HCT116 (cell line): ENCODE measurements around the gene UNC93B1. TPM values are rescaled to one million over a fixed set of nuclear protein-coding genes. Genes with fewer than 3 reads are reported as not detected.

Source experiments
- ATAC-seq: fragments of 200-7000 bp; cut with Tn5 transposase; 2 replicates; pipeline ENCODE4 v1.9.1; 2020; ENCODE audit warnings: mild to moderate bottlenecking, moderate library complexity
- BruUV-seq: library from RNA; stranded (reverse); fragments of 400-500 nt; replicated peaks from 2 replicates; lab custom pipeline; 2021; lab: Mats Ljungman, UMichigan
- CTCF ChIA-PET: fragments of 300-600 bp; sonication (Branson Sonifier 250); formaldehyde crosslinking; loops from one replicate; lab custom pipeline; 2021; ENCODE audit warnings: antibody characterized with exemption; lab: Charles Lee
- POLR2A ChIA-PET: fragments of 300-600, 350-600 bp; sonication (Branson Sonifier 250); formaldehyde crosslinking; loops from one replicate; lab custom pipeline; 2021; ENCODE audit warnings: antibody characterized with exemption; lab: Charles Lee
- RAD21 ChIA-PET, 2 experiments: fragments of 300-600 bp; sonication (Branson Sonifier 250); formaldehyde crosslinking; loops; one replicate each; lab custom pipeline; 2023; ENCODE audit warnings: low total read pairs in 2 of 2; ENCODE audit not compliant: uncharacterized antibody in 2 of 2, unreplicated experiment in 2 of 2, low non-redundant PET in 1 of 2; lab: Charles Lee
- DNase-seq: peaks from one replicate; pipeline ENCODE4 v3.0.0-alpha.2; 2010; ENCODE audit warnings: low read depth, low spot score
- H2AFZ ChIP-seq: fragments of 200-600 bp; shearing (Covaris generic), sonication (generic); 2 replicates; pipeline ENCODE4 v1.6.1; 2017; ENCODE audit warnings: low read depth, mixed run types, mixed read lengths, antibody characterized with exemption, low read length; ENCODE audit not compliant: poor library complexity, severe bottlenecking
- H3K27ac ChIP-seq: 2 replicates; pipeline ENCODE4 v1.5.1; 2012; ENCODE audit warnings: low read depth, low read length
- H3K27me3 ChIP-seq: fragments of 200-600 bp; sonication (generic); 2 replicates; pipeline ENCODE4 v1.6.1; 2016; ENCODE audit warnings: mixed run types, low read length, mixed read lengths; ENCODE audit not compliant: insufficient read depth
- H3K36me3 ChIP-seq, 2 experiments: fragments of 200-500 bp in 1 of 2; fragments of 200-600 bp in 1 of 2; sonication (Bioruptor generic) in 1 of 2; sonication (generic) in 1 of 2; 2 replicates each; pipeline versions ENCODE4 v1.5.1 to v1.6.1; 2014 to 2016; ENCODE audit warnings: low read length in 2 of 2, inconsistent platforms in 1 of 2, mixed read lengths in 1 of 2, mixed run types in 1 of 2; ENCODE audit not compliant: insufficient read depth in 2 of 2, control insufficient read depth in 1 of 2
- H3K4me1 ChIP-seq, 2 experiments: fragments of 200-600 bp in 1 of 2; sonication (generic) in 1 of 2; 2 replicates each; pipeline versions ENCODE4 v1.5.1 to v1.6.1; 2012 to 2017; ENCODE audit warnings: low read length in 2 of 2, inconsistent platforms in 1 of 2, mild to moderate bottlenecking in 1 of 2, mixed read lengths in 1 of 2, mixed run types in 1 of 2, moderate library complexity in 1 of 2; ENCODE audit not compliant: insufficient read depth in 2 of 2, control insufficient read depth in 1 of 2
- H3K4me2 ChIP-seq: fragments of 200-600 bp; sonication (generic); 2 replicates; pipeline ENCODE4 v1.6.1; 2017; ENCODE audit warnings: mixed run types, low read length, mixed read lengths
- H3K4me3 ChIP-seq, 2 experiments: fragments of 200-600 bp in 1 of 2; sonication (generic) in 1 of 2; replicated peaks in 1 of 2; 2 replicates each; pipeline ENCODE4 v1.5.1; 2011 to 2016; ENCODE audit warnings: low read length in 2 of 2, control low read depth in 1 of 2, low read depth in 1 of 2, mild to moderate bottlenecking in 1 of 2, mixed read lengths in 1 of 2, mixed run types in 1 of 2
- H3K79me2 ChIP-seq: fragments of 200-600 bp; sonication (generic); 2 replicates; pipeline ENCODE4 v1.6.1; 2017; ENCODE audit warnings: mild to moderate bottlenecking, mixed run types, low read length, moderate library complexity, mixed read lengths; ENCODE audit not compliant: insufficient read depth
- H3K9ac ChIP-seq: fragments of 200-600 bp; sonication (generic); 2 replicates; pipeline ENCODE4 v1.6.1; 2016; ENCODE audit warnings: low read length, mixed read lengths
- H3K9me2 ChIP-seq: fragments of 200-600 bp; sonication (generic), shearing (Covaris generic); 2 replicates; pipeline ENCODE4 v1.6.1; 2017; ENCODE audit warnings: mixed run types, mild to moderate bottlenecking, moderate library complexity; ENCODE audit not compliant: insufficient read depth
- H3K9me3 ChIP-seq, 2 experiments: fragments of 200-500 bp in 1 of 2; fragments of 200-600 bp in 1 of 2; sonication (Bioruptor generic) in 1 of 2; sonication (generic) in 1 of 2; 2 replicates each; pipeline ENCODE4 v1.6.1; 2014 to 2017; ENCODE audit warnings: low read length in 2 of 2, mixed read lengths in 2 of 2, inconsistent platforms in 1 of 2, low read depth in 1 of 2, mild to moderate bottlenecking in 1 of 2, mixed run types in 1 of 2, moderate library complexity in 1 of 2; ENCODE audit not compliant: control insufficient read depth in 1 of 2, insufficient read depth in 1 of 2
- H4K20me1 ChIP-seq: fragments of 200-600 bp; sonication (generic), shearing (Covaris generic); 2 replicates; pipeline ENCODE4 v1.6.1; 2017; ENCODE audit warnings: mixed run types, mild to moderate bottlenecking, moderate library complexity; ENCODE audit not compliant: insufficient read depth
- CBX3 ChIP-seq: IDR thresholded peaks from 2 replicates; pipeline ENCODE4 v1.6.1; 2012; ENCODE audit warnings: low read depth
- CTCF ChIP-seq, 3 experiments: fragments of 200-600 bp in 1 of 3; sonication (generic) in 1 of 3; IDR thresholded peaks in 2 of 3; conservative IDR thresholded peaks in 1 of 3; 2 replicates each; pipeline ENCODE4 v1.5.1; 2012 to 2017; ENCODE audit warnings: low read depth in 2 of 3, low read length in 2 of 3, antibody characterized with exemption in 1 of 3, borderline replicate concordance in 1 of 3, control low read depth in 1 of 3, mild to moderate bottlenecking in 1 of 3, mixed read lengths in 1 of 3, mixed run types in 1 of 3, moderate library complexity in 1 of 3; ENCODE audit not compliant: insufficient read depth in 1 of 3
- EZH2 ChIP-seq: fragments of 200-600 bp; sonication (generic); IDR thresholded peaks from 2 replicates; pipeline ENCODE4 v1.6.1; 2017; ENCODE audit warnings: antibody characterized with exemption, mixed run types
- EZH2phosphoT487 ChIP-seq: fragments of 200-600 bp; IDR thresholded peaks from 2 replicates; pipeline ENCODE4 v1.6.1; 2018; ENCODE audit warnings: antibody characterized with exemption, borderline replicate concordance
- FOSL1 ChIP-seq: IDR thresholded peaks from 2 replicates; pipeline ENCODE4 v1.6.1; 2012; ENCODE audit warnings: low read depth
- JUND ChIP-seq: IDR thresholded peaks from 2 replicates; pipeline ENCODE4 v1.6.1; 2012
- MAX ChIP-seq: IDR thresholded peaks from 2 replicates; pipeline ENCODE4 v1.6.1; 2012
- POLR2A ChIP-seq: IDR thresholded peaks from 2 replicates; pipeline ENCODE4 v1.7.0; 2011; ENCODE audit warnings: borderline replicate concordance; ENCODE audit not compliant: insufficient read depth, insufficient read length; ENCODE audit errors: extremely low read depth
- POLR2AphosphoS5 ChIP-seq: IDR thresholded peaks from 2 replicates; pipeline ENCODE4 v1.6.1; 2011; ENCODE audit warnings: mild to moderate bottlenecking, low read depth, low read length, moderate library complexity
- RAD21 ChIP-seq: IDR thresholded peaks from 2 replicates; pipeline ENCODE4 v1.6.1; 2012; ENCODE audit warnings: low read depth, mild to moderate bottlenecking
- REST ChIP-seq: IDR thresholded peaks from 2 replicates; pipeline ENCODE4 v1.6.1; 2012; ENCODE audit warnings: low read depth
- SIN3A ChIP-seq: IDR thresholded peaks from 2 replicates; pipeline ENCODE4 v1.6.1; 2012; ENCODE audit warnings: low read depth
- SRF ChIP-seq: IDR thresholded peaks from 2 replicates; pipeline ENCODE4 v1.6.1; 2012; ENCODE audit warnings: low read depth
- TCF7L2 ChIP-seq: IDR thresholded peaks from 2 replicates; pipeline ENCODE4 v1.7.0; 2011; ENCODE audit warnings: borderline replicate concordance, inconsistent platforms; ENCODE audit not compliant: insufficient read depth, insufficient read length; ENCODE audit errors: extremely low read depth
- YY1 ChIP-seq: IDR thresholded peaks from 2 replicates; pipeline ENCODE4 v1.6.1; 2011; ENCODE audit warnings: low read length, low read depth, moderate library complexity, mild to moderate bottlenecking; ENCODE audit not compliant: insufficient replicate concordance; ENCODE audit errors: extremely low read depth
- ZBTB33 ChIP-seq: IDR thresholded peaks from 2 replicates; pipeline ENCODE4 v1.6.1; 2011; ENCODE audit warnings: mild to moderate bottlenecking, low read length, moderate library complexity; ENCODE audit not compliant: insufficient replicate concordance; ENCODE audit errors: extremely low read depth
- ZFX ChIP-seq: fragments of 450-650 bp; IDR thresholded peaks from 2 replicates; pipeline ENCODE4 v1.6.1; 2017
- intact Hi-C: fragments of 100-400 bp; cut with micrococcal nuclease; formaldehyde crosslinking; loops from 2 replicates; pipeline ENCODE4 v1.10.0; 2022
- total RNA-seq: library from RNA; stranded (reverse); gene quantifications from one replicate; pipeline ENCODE4 v1.2.1, GENCODE V29; 2021; ENCODE audit not compliant: unreplicated experiment
- TF ChIP-seq, protein P1 (sequence below): IDR thresholded peaks from 2 replicates; pipeline ENCODE4 v1.6.1; 2012

Gene UNC93B1
- total RNA-seq, 1 experiment from 2014 or later, result 72.9 TPM

GRCh38 chr11:68016161-68016903 lies 12.4 kb upstream of the UNC93B1 start:
- peak overlapping the region; percentile 45 for H3K9ac ChIP-seq
- no TSS peak for BruUV-seq
- no peaks in the 10 kb centered on the region for H3K9me2 ChIP-seq
- ChIA-PET CTCF (no interaction called here), POLR2A (no interaction called here), RAD21 (no interaction called here)
- H3K9me3 ChIP-seq, result no peaks in the 10 kb centered on the region
- H3K36me3 ChIP-seq, result no peaks in the 10 kb centered on the region
- TF ChIP-seq FOSL1 (no peak), EZH2 (no peak), TCF7L2 (no peak), YY1 (no peak), EZH2phosphoT487 (no peak), ZBTB33 (no peak), POLR2A (no peak), MAX (no peak), ZFX (no peak), RAD21 (no peak), REST (no peak), CTCF (IDR thresholded peaks at IDR 0.05 in 2 of 3, conservative IDR thresholded peaks at IDR 0.05 in 1 of 3; ENCODE audit: borderline replicate concordance in 1 of 3, insufficient read depth in 1 of 3, low read depth in 2 of 3, low read length in 2 of 3) (no peak), SIN3A (no peak), CBX3 (no peak), POLR2AphosphoS5 (no peak), SRF (no peak), JUND (no peak)
- TF ChIP-seq, protein P1, sequence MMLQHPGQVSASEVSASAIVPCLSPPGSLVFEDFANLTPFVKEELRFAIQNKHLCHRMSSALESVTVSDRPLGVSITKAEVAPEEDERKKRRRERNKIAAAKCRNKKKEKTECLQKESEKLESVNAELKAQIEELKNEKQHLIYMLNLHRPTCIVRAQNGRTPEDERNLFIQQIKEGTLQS, result no peak
- no peak overlapping the region for H2AFZ ChIP-seq
- no peak for DNase-seq
- ATAC-seq, result no peak
- H3K27me3 ChIP-seq, result no peaks in the 10 kb centered on the region
- H3K4me3 ChIP-seq, result no peak overlapping the region
- H3K79me2 ChIP-seq, result peaks cover 14% of the 10 kb centered on the region; the same call in 1 of the 2 replicates
- H3K4me1 ChIP-seq, result peaks cover 80 to 91% of the 10 kb centered on the region in 2 experiments
- H3K27ac ChIP-seq, result peak overlapping the region; percentile 52; the same call in 1 of the 2 replicates
- H4K20me1 ChIP-seq, result no peaks in the 10 kb centered on the region
- H3K4me2 ChIP-seq, result peak overlapping the region; percentile 70
- intact Hi-C loops, result no loop called here
